PC-3 (cell line): Measurements from ENCODE around the gene UCHL5. TPM values are rescaled to one million over a fixed set of nuclear protein-coding genes. Genes with fewer than 3 reads are reported as not detected.

Source experiments
- ATAC-seq: fragments of 200-7000 bp; cut with Tn5 transposase; 2 replicates; pipeline ENCODE4 v1.9.1; 2020; ENCODE audit warnings: mild to moderate bottlenecking, moderate library complexity
- BruUV-seq: library from RNA; stranded (reverse); fragments of 400-500 nt; replicated peaks from 2 replicates; lab custom pipeline; 2021; lab: Mats Ljungman, UMichigan
- CTCF ChIA-PET: fragments of 300-600 bp; sonication (Branson Sonifier 250); formaldehyde crosslinking; loops from one replicate; lab custom pipeline; 2022; ENCODE audit warnings: antibody characterized with exemption; lab: Charles Lee
- POLR2A ChIA-PET: fragments of 300-600 bp; sonication (Branson Sonifier 250); formaldehyde crosslinking; loops from one replicate; lab custom pipeline; 2022; ENCODE audit warnings: antibody characterized with exemption; ENCODE audit not compliant: unreplicated experiment; lab: Charles Lee
- DNase-seq: peaks from one replicate; pipeline ENCODE4 v3.0.0-alpha.2; 2015
- H2AFZ ChIP-seq: fragments of 300-600 bp; sonication (generic); 2 replicates; pipeline ENCODE4 v1.6.0; 2016; ENCODE audit warnings: antibody characterized with exemption, low read length
- H3F3A ChIP-seq: fragments of 300-600 bp; sonication (generic); one replicate; pipeline ENCODE4 v1.6.0; 2017; ENCODE audit warnings: antibody characterized with exemption, low read length, control low read depth, mild to moderate bottlenecking; ENCODE audit not compliant: unreplicated experiment
- H3K27ac ChIP-seq: fragments of 300-600 bp; sonication (generic); 2 replicates; pipeline ENCODE4 v1.5.1; 2016; ENCODE audit warnings: mild to moderate bottlenecking, low read length
- H3K27me3 ChIP-seq: fragments of 300-600 bp; sonication (generic); 2 replicates; pipeline ENCODE4 v1.6.1; 2016; ENCODE audit warnings: low read length, mixed read lengths
- H3K36me3 ChIP-seq: fragments of 300-600 bp; sonication (generic); 2 replicates; pipeline ENCODE4 v1.6.1; 2016; ENCODE audit warnings: low read depth, mixed run types, low read length, mixed read lengths
- H3K4me1 ChIP-seq: fragments of 300-600 bp; sonication (generic); 2 replicates; pipeline ENCODE4 v1.5.1; 2016; ENCODE audit warnings: low read length; ENCODE audit not compliant: insufficient read depth
- H3K4me2 ChIP-seq: fragments of 300-600 bp; sonication (generic); 2 replicates; pipeline ENCODE4 v1.6.0; 2016; ENCODE audit warnings: low read length
- H3K4me3 ChIP-seq: fragments of 300-600 bp; sonication (generic); 2 replicates; pipeline ENCODE4 v1.5.1; 2016; ENCODE audit warnings: mild to moderate bottlenecking, low read length, mixed read lengths
- H3K79me2 ChIP-seq: fragments of 300-600 bp; sonication (generic); 2 replicates; pipeline ENCODE4 v1.6.1; 2017; ENCODE audit warnings: low read length, mixed read lengths
- H3K9ac ChIP-seq: fragments of 300-600 bp; sonication (generic); 2 replicates; pipeline ENCODE4 v1.6.0; 2016; ENCODE audit warnings: mild to moderate bottlenecking, low read length
- H3K9me2 ChIP-seq: fragments of 300-600 bp; sonication (generic); replicated peaks from 2 replicates; pipeline ENCODE4 v1.6.1; 2016; ENCODE audit warnings: mixed run types, low read length, mixed read lengths
- H3K9me3 ChIP-seq: fragments of 300-600 bp; sonication (generic); 2 replicates; pipeline ENCODE4 v1.6.1; 2016; ENCODE audit warnings: low read length, mixed read lengths
- H4K20me1 ChIP-seq: fragments of 300-600 bp; sonication (generic); 2 replicates; pipeline ENCODE4 v1.6.1; 2016; ENCODE audit warnings: low read length, mixed read lengths
- CTCF ChIP-seq: fragments of 300-600 bp; sonication (generic); conservative IDR thresholded peaks from 2 replicates; pipeline ENCODE4 v1.5.1; 2017; ENCODE audit warnings: antibody characterized with exemption, low read depth, mild to moderate bottlenecking, low read length
- EZH2 ChIP-seq: fragments of 300-600 bp; sonication (generic); IDR thresholded peaks from one replicate; pipeline ENCODE4 v1.6.1; 2017; ENCODE audit warnings: antibody characterized with exemption, mild to moderate bottlenecking, low read length; ENCODE audit not compliant: unreplicated experiment
- EZH2phosphoT487 ChIP-seq: fragments of 300-600 bp; sonication (generic); IDR thresholded peaks from 2 replicates; pipeline ENCODE4 v1.6.1; 2018; ENCODE audit warnings: mild to moderate bottlenecking, antibody characterized with exemption, low read length, borderline replicate concordance
- intact Hi-C: fragments of 100-400 bp; cut with micrococcal nuclease; formaldehyde crosslinking; loops from 2 replicates; pipeline ENCODE4 v1.9.0; 2023
- total RNA-seq: library from RNA; depleted of rRNA; stranded (reverse); fragments of >200 nt; gene quantifications from 2 replicates; pipeline ENCODE4 v1.2.3, GENCODE V29; 2014

The UCHL5 gene
- total RNA-seq, 1 experiment from 2014 or later = 31.3 TPM

DNA sequence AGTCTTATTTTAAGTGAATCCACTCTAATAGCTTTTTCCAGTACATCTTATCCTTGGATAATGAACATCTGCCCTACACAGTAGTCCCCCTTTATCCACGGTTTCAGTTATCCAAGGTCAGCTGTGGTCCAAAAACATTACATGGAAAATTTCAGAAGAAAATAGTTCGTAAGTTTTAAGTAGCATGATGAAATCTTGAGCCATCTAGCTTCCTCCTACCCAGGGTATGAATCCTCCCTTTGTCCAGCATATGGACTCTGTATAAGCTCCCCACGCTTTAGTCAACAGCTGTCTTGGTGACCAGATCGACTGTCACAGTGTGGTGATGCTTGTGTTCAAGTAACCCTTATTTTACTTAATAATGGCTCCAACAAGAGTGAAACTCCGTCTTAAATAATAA, 43.5 kb upstream of the UCHL5 start:
- Histone ChIP-seq H3K27me3 (no peaks in the 10 kb centered on the region), H3F3A (no peaks in the 10 kb centered on the region), H4K20me1 (no peaks in the 10 kb centered on the region; the same call in 1 of the 2 replicates), H3K36me3 (peaks cover 10% of the 10 kb centered on the region; the same call in 1 of the 2 replicates), H3K9ac (no peak overlapping the region), H3K9me2 (no peaks in the 10 kb centered on the region), H3K27ac (no peak overlapping the region), H3K4me1 (peaks cover 15% of the 10 kb centered on the region), H3K79me2 (peaks cover 38% of the 10 kb centered on the region), H2AFZ (no peak overlapping the region), H3K9me3 (no peaks in the 10 kb centered on the region), H3K4me2 (peak overlapping the region; percentile 98), H3K4me3 (no peak overlapping the region)
- DNase-seq = no peak
- no peak for TF ChIP-seq EZH2
- ChIA-PET CTCF (no interaction called here), POLR2A (no interaction called here)
- no TSS peak for BruUV-seq
- intact Hi-C loops = no loop called here
- ATAC-seq = no peak

GRCh38 chr1:193094112-193094511, 35.0 kb upstream of the UCHL5 start:
- no TSS peak for BruUV-seq
- intact Hi-C loops = no loop called here
- peaks cover 16% of the 10 kb centered on the region; the same call in 1 of the 2 replicates for H3K36me3 ChIP-seq

DNA sequence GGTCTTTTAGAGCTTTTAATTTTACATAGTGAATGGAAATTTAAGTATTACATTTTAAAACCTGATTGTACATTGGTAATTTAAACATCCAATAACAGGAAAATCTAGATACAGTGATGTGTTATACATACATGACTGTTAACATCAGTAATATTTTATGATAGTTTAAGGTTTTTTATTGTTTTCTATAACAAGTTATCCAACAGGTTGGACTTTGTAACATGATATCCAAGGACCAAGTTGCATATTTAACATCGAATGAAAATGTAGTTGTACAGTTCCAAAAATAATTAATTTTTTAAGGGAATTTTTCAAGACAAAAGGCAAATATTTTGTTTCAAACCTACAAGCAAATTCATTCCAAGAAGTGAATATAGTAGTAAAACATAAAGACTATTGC, 31.7 kb upstream of the UCHL5 start:
- Histone ChIP-seq H3K4me3 (no peak overlapping the region), H3K4me2 (no peak overlapping the region), H2AFZ (no peak overlapping the region), H3K4me1 (no peaks in the 10 kb centered on the region), H3K9me2 (no peaks in the 10 kb centered on the region), H3K27ac (no peak overlapping the region), H3K36me3 (peaks cover 5% of the 10 kb centered on the region; the same call in 1 of the 2 replicates), H3K9ac (no peak overlapping the region), H3K79me2 (no peaks in the 10 kb centered on the region), H3K27me3 (no peaks in the 10 kb centered on the region), H3K9me3 (no peaks in the 10 kb centered on the region), H4K20me1 (no peaks in the 10 kb centered on the region), H3F3A (no peaks in the 10 kb centered on the region)
- ATAC-seq (no peak), DNase-seq (no peak)
- intact Hi-C loops = no loop called here
- CTCF ChIA-PET = no interaction called here
- POLR2A ChIA-PET = no interaction called here
- no TSS peak for BruUV-seq
- no peak for TF ChIP-seq CTCF
- TF ChIP-seq EZH2 = no peak

More at GRCh38 chr1:193094112-193094511, 35.0 kb upstream of the UCHL5 start:
- Histone ChIP-seq H4K20me1 (no peaks in the 10 kb centered on the region), H3F3A (no peaks in the 10 kb centered on the region), H3K27ac (no peak overlapping the region), H3K4me2 (no peak overlapping the region), H2AFZ (no peak overlapping the region), H3K9me2 (no peaks in the 10 kb centered on the region), H3K9ac (no peak overlapping the region), H3K4me3 (no peak overlapping the region), H3K79me2 (no peaks in the 10 kb centered on the region), H3K9me3 (no peaks in the 10 kb centered on the region), H3K4me1 (no peaks in the 10 kb centered on the region), H3K27me3 (no peaks in the 10 kb centered on the region)
- no peak for DNase-seq
- ChIA-PET POLR2A (no interaction called here), CTCF (no interaction called here)
- no peak for ATAC-seq
- TF ChIP-seq EZH2phosphoT487 (no peak), CTCF (no peak), EZH2 (no peak)
